Colon (tissue), 2 donors: ENCODE data around the gene MLPH.

ENCODE experiments used
- FAIRE-seq: peaks from 2 replicates; lab custom pipeline; 2012; peaks lifted over from hg19 to GRCh38; lab: Jason Lieb, UNC
- donor health status: control.
- donor health status: control.

MLPH gene

GRCh38 chr2:237480556-237480955 is 6.5 kb upstream of the MLPH start:
- FAIRE-seq: no peak

- no peak for FAIRE-seq
Observed at GRCh38 chr2:237480988-237481525, 6.0 kb upstream of the MLPH start.

- no peak for FAIRE-seq
Observed at GRCh38 chr2:237482485-237482884, 4.6 kb upstream of the MLPH start.

GRCh38 chr2:237483018-237483731 is 3.9 kb upstream of the MLPH start:
- FAIRE-seq: no peak

- peak; percentile 28 for FAIRE-seq
Observed at GRCh38 chr2:237485304-237485703, 1.7 kb upstream of the MLPH start.

- FAIRE-seq: no peak
Observed at GRCh38 chr2:237485844-237486243, 1.2 kb upstream of the MLPH start.

GRCh38 chr2:237486334-237486818 is 675 bp upstream of the MLPH start:
- FAIRE-seq: no peak

GRCh38 chr2:237487496-237487895 is 445 bp downstream of the MLPH start:
- FAIRE-seq: no peak

GRCh38 chr2:237488295-237488694 is 1.2 kb downstream of the MLPH start:
- FAIRE-seq: no peak

GRCh38 chr2:237488901-237489860 is 2.1 kb downstream of the MLPH start:
- FAIRE-seq: no peak

- FAIRE-seq: no peak
Observed at GRCh38 chr2:237490009-237490711, 3.1 kb downstream of the MLPH start.

GRCh38 chr2:237490795-237491194 is 3.7 kb downstream of the MLPH start:
- FAIRE-seq: no peak

- FAIRE-seq: no peak
Observed at GRCh38 chr2:237491515-237492118, 4.6 kb downstream of the MLPH start.

GRCh38 chr2:237492137-237492890 is 5.3 kb downstream of the MLPH start:
- FAIRE-seq: no peak

- FAIRE-seq: no peak
Observed at GRCh38 chr2:237494066-237494465, 7.0 kb downstream of the MLPH start.

- no peak for FAIRE-seq
Observed at GRCh38 chr2:237495521-237496117, 8.6 kb downstream of the MLPH start.

GRCh38 chr2:237496428-237496827 is 9.4 kb downstream of the MLPH start:
- no peak for FAIRE-seq

GRCh38 chr2:237497009-237497837 is 10.2 kb downstream of the MLPH start:
- FAIRE-seq: no peak

- no peak for FAIRE-seq
Observed at GRCh38 chr2:237497838-237498186, 10.8 kb downstream of the MLPH start.

GRCh38 chr2:237498341-237498740 is 11.3 kb downstream of the MLPH start:
- no peak for FAIRE-seq
